T-helper 2 cell (primary cell): Measurements from ENCODE around the gene MACROH2A1.

Source experiments
- DNase-seq, 5 experiments: peaks; one replicate each; pipeline versions ENCODE4 v3.0.0 to v3.0.0-alpha.2; 2012 to 2022

Gene MACROH2A1

GRCh38 chr5:135435467-135436330, 36.7 kb upstream of the MACROH2A1 start:
- DNase-seq, result no peak

GRCh38 chr5:135434591-135435466, 35.8 kb upstream of the MACROH2A1 start:
- DNase-seq, result no peak

GRCh38 chr5:135433681-135434426, 34.8 kb upstream of the MACROH2A1 start:
- DNase-seq, result no peak

GRCh38 chr5:135432113-135432512, 33.1 kb upstream of the MACROH2A1 start:
- no peak for DNase-seq

- DNase-seq, result no peak
Observed at GRCh38 chr5:135430135-135430437, 31.1 kb upstream of the MACROH2A1 start.

- no peak for DNase-seq
Observed at GRCh38 chr5:135429301-135430134, 30.5 kb upstream of the MACROH2A1 start.

GRCh38 chr5:135428586-135428985, 29.6 kb upstream of the MACROH2A1 start:
- DNase-seq, result no peak

- DNase-seq, result peak in 1 of 5 experiments; percentile 64
Observed at GRCh38 chr5:135426102-135427082, 27.4 kb upstream of the MACROH2A1 start.

- no peak for DNase-seq
Observed at GRCh38 chr5:135425641-135426040, 26.6 kb upstream of the MACROH2A1 start.

- DNase-seq, result no peak
Observed at GRCh38 chr5:135423846-135424168, 24.8 kb upstream of the MACROH2A1 start.

GRCh38 chr5:135423146-135423845, 24.3 kb upstream of the MACROH2A1 start:
- DNase-seq, result no peak

- no peak for DNase-seq
Observed at GRCh38 chr5:135422419-135422818, 23.4 kb upstream of the MACROH2A1 start.

GRCh38 chr5:135417083-135417482, 18.1 kb upstream of the MACROH2A1 start:
- DNase-seq, result no peak

GRCh38 chr5:135405082-135405481, 6.1 kb upstream of the MACROH2A1 start:
- no peak for DNase-seq

- DNase-seq, result no peak
Observed at GRCh38 chr5:135402031-135402430, 3.0 kb upstream of the MACROH2A1 start.

- no peak for DNase-seq
Observed at GRCh38 chr5:135400866-135401265, 1.8 kb upstream of the MACROH2A1 start.

GRCh38 chr5:135399794-135400542, 937 bp upstream of the MACROH2A1 start:
- DNase-seq, result no peak

- peak in 4 of 5 experiments; percentile 5 to 70 (median 21) for DNase-seq
Observed at GRCh38 chr5:135398160-135398854, 724 bp downstream of the MACROH2A1 start.

GRCh38 chr5:135397084-135397483, 1.9 kb downstream of the MACROH2A1 start:
- DNase-seq, result no peak
